IMR-90 (cell line): ENCODE results near the gene RBFOX2. TPM values are rescaled to one million over a fixed set of nuclear protein-coding genes. Genes with fewer than 3 reads are reported as not detected.

Experiments used
- ATAC-seq: fragments of 200-7000 bp; cut with Tn5 transposase; 2 replicates; pipeline ENCODE4 v1.9.1; 2020; ENCODE audit warnings: low read depth, mild to moderate bottlenecking, moderate library complexity
- BruUV-seq: library from RNA; stranded (reverse); fragments of 400-500 nt; replicated peaks from 2 replicates; lab custom pipeline; 2021; lab: Mats Ljungman, UMichigan
- CTCF ChIA-PET: fragments of 300-600 bp; formaldehyde crosslinking; extraction: SDS; loops from one replicate; lab custom pipeline; 2021; ENCODE audit warnings: antibody characterized with exemption; lab: Yijun Ruan, JAX
- POLR2A ChIA-PET: fragments of 300-600 bp; sonication (Branson Sonifier 250); formaldehyde crosslinking; loops from one replicate; lab custom pipeline; 2022; ENCODE audit warnings: antibody characterized with exemption; ENCODE audit not compliant: unreplicated experiment; lab: Charles Lee
- DNase-seq: peaks from one replicate; pipeline ENCODE4 v3.0.0; 2013
- H2AFZ ChIP-seq: replicated peaks from 2 replicates; pipeline ENCODE3; 2013; ENCODE audit warnings: low read length, mild to moderate bottlenecking; ENCODE audit not compliant: poor library complexity
- H2AK5ac ChIP-seq: 2 replicates; pipeline ENCODE4 v1.6.1; 2013; ENCODE audit warnings: low read depth, low read length, inconsistent platforms
- H2AK9ac ChIP-seq: replicated peaks from 2 replicates; pipeline ENCODE3; 2013; ENCODE audit warnings: mild to moderate bottlenecking, low read depth, low read length, moderate library complexity; ENCODE audit not compliant: poor library complexity
- H2BK120ac ChIP-seq: 2 replicates; pipeline ENCODE4 v1.6.1; 2013; ENCODE audit warnings: low read depth, low read length, inconsistent platforms
- H2BK15ac ChIP-seq: 3 replicates; pipeline ENCODE4 v1.6.1; 2013; ENCODE audit warnings: low read depth, low read length, inconsistent platforms
- H2BK20ac ChIP-seq: 2 replicates; pipeline ENCODE4 v1.6.1; 2013; ENCODE audit warnings: low read depth, mild to moderate bottlenecking, inconsistent platforms, low read length, moderate library complexity
- H2BK5ac ChIP-seq: 2 replicates; pipeline ENCODE4 v1.6.1; 2013; ENCODE audit warnings: mild to moderate bottlenecking, low read depth, low read length, inconsistent platforms; ENCODE audit not compliant: poor library complexity, severe bottlenecking
- H3K14ac ChIP-seq: replicated peaks from 2 replicates; pipeline ENCODE4 v1.6.1; 2013; ENCODE audit warnings: low read depth, low read length, inconsistent platforms
- H3K18ac ChIP-seq: 2 replicates; pipeline ENCODE4 v1.6.1; 2013; ENCODE audit warnings: low read depth, low read length, control low read depth
- H3K23ac ChIP-seq: 2 replicates; pipeline ENCODE4 v1.6.1; 2013; ENCODE audit warnings: low read depth, low read length, inconsistent platforms
- H3K27ac ChIP-seq: 2 replicates; pipeline ENCODE4 v1.5.1; 2013; ENCODE audit warnings: mild to moderate bottlenecking, control low read depth, low read length; ENCODE audit not compliant: insufficient read depth
- H3K27me3 ChIP-seq: 2 replicates; pipeline ENCODE4 v1.6.1; 2013; ENCODE audit warnings: low read length; ENCODE audit not compliant: control insufficient read depth, insufficient read depth
- H3K36me3 ChIP-seq: 2 replicates; pipeline ENCODE4 v1.6.1; 2013; ENCODE audit warnings: low read length, mixed read lengths; ENCODE audit not compliant: control insufficient read depth, insufficient read depth
- H3K4ac ChIP-seq: 2 replicates; pipeline ENCODE4 v1.6.1; 2013; ENCODE audit warnings: low read depth, low read length, inconsistent platforms
- H3K4me1 ChIP-seq: 2 replicates; pipeline ENCODE4 v1.6.1; 2013; ENCODE audit warnings: low read length, mixed read lengths; ENCODE audit not compliant: control insufficient read depth, insufficient read depth
- H3K4me2 ChIP-seq: 2 replicates; pipeline ENCODE4 v1.6.1; 2013; ENCODE audit warnings: low read depth, mild to moderate bottlenecking, control low read depth, low read length, moderate library complexity
- H3K4me3 ChIP-seq: 2 replicates; pipeline ENCODE4 v1.5.1; 2013; ENCODE audit warnings: low read depth, mild to moderate bottlenecking, control low read depth, low read length, moderate library complexity; ENCODE audit not compliant: insufficient read depth
- H3K56ac ChIP-seq: 2 replicates; pipeline ENCODE4 v1.6.1; 2013; ENCODE audit warnings: low read length, inconsistent platforms; ENCODE audit not compliant: insufficient read depth; ENCODE audit errors: extremely low read depth
- H3K79me1 ChIP-seq, 2 experiments: 2 replicates each; pipeline ENCODE4 v1.6.1; 2013; ENCODE audit warnings: low read length in 2 of 2, inconsistent platforms in 1 of 2, low read depth in 1 of 2
- H3K9ac ChIP-seq: 2 replicates; pipeline ENCODE4 v1.6.1; 2013; ENCODE audit warnings: low read depth, low read length, control low read depth
- H3K9me1 ChIP-seq: 2 replicates; pipeline ENCODE4 v1.6.1; 2013; ENCODE audit warnings: low read length, inconsistent platforms; ENCODE audit not compliant: insufficient read depth
- H3K9me3 ChIP-seq: 2 replicates; pipeline ENCODE4 v1.6.1; 2013; ENCODE audit warnings: low read length; ENCODE audit not compliant: control insufficient read depth, insufficient read depth
- H4K20me1 ChIP-seq: 2 replicates; pipeline ENCODE4 v1.6.1; 2013; ENCODE audit warnings: low read length, inconsistent platforms; ENCODE audit not compliant: insufficient read depth
- H4K5ac ChIP-seq: 2 replicates; pipeline ENCODE4 v1.6.1; 2013; ENCODE audit warnings: mild to moderate bottlenecking, low read depth, low read length, control low read depth
- H4K8ac ChIP-seq, 2 experiments: 2 replicates each; pipeline ENCODE4 v1.6.1; 2013; ENCODE audit warnings: low read depth in 2 of 2, low read length in 2 of 2, control low read depth in 1 of 2, inconsistent platforms in 1 of 2
- H4K91ac ChIP-seq: 2 replicates; pipeline ENCODE4 v1.6.1; 2013; ENCODE audit warnings: low read depth, low read length, inconsistent platforms; ENCODE audit not compliant: insufficient read depth
- RCOR1 ChIP-seq: IDR thresholded peaks from 2 replicates; pipeline ENCODE4 v1.6.1; 2012; ENCODE audit warnings: mild to moderate bottlenecking, low read length, improper control_type of control experiment; ENCODE audit not compliant: insufficient replicate concordance
- SMC3 ChIP-seq: fragments of 150-350 bp; IDR thresholded peaks from 2 replicates; pipeline ENCODE4 v1.6.1; 2016; ENCODE audit warnings: low read depth, mild to moderate bottlenecking, antibody characterized with exemption, low read length, moderate library complexity
- WGBS, 2 experiments: methylation state at CpG; one replicate each; pipeline versions ENCODE4 v1.1.5 to v1.1.7; 2013; ENCODE audit warnings: missing lambda C conversion rate in 2 of 2; ENCODE audit not compliant: insufficient read length in 1 of 2; ENCODE audit errors: extremely low coverage in 2 of 2; 5-methylcytosine and 5-hydroxymethylcytosine counted together
- dilution Hi-C: fragments of 300-500 bp; cut with HindIII; formaldehyde crosslinking; loops from one replicate; pipeline ENCODE4 v1.14.3; 2018; ENCODE audit warnings: low sequenced_read_pairs; ENCODE audit not compliant: unreplicated experiment
- in situ Hi-C: fragments of 300-500 bp; cut with MboI; formaldehyde crosslinking; loops from 3 replicates; pipeline ENCODE4 v1.14.3; 2019; ENCODE audit warnings: low sequenced_read_pairs, inconsistent platforms, mixed read lengths
- intact Hi-C: fragments of 100-400 bp; cut with micrococcal nuclease; formaldehyde crosslinking; loops from 2 replicates; pipeline ENCODE4 v1.10.0; 2022
- polyA plus RNA-seq, 3 experiments: library from polyadenylated mRNA; depleted of rRNA; stranded (reverse); fragments of >200 nt; gene quantifications; 2 replicates each; pipeline ENCODE4 v1.2.3, GENCODE V29; 2012; ENCODE audit warnings: low replicate concordance in 1 of 3
- total RNA-seq: library from RNA; depleted of rRNA; stranded (reverse); fragments of >200 nt; gene quantifications from 2 replicates; pipeline ENCODE4 v1.2.3, GENCODE V29; 2012

Gene RBFOX2
- total and polyA plus RNA-seq, 2 of the 4 experiments (the other 2 are of a cell fraction), result 146 to 178 TPM

DNA sequence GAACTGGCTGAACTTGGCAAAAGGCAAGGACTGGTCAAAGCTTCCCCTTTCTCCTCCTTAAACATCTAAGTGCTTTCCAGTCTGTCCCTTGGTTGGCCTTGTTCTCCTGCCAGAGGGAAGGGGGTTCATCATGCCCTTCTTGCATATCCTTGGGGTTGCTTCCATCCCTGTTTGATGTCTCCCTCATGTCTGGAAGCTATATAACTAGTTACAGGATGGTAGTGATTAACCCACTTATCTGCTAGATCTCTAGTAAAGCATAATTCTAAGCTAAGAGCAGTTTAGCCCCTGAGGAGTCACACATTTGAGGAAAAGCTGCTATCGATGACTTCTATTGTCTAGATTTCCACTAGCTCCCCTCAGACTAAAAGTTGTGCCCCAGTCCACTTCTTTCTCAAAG is 288.0 kb downstream of the RBFOX2 start:
- no peak for DNase-seq
- Histone ChIP-seq H4K5ac (no peak overlapping the region), H3K27ac (no peak overlapping the region), H3K18ac (no peak overlapping the region), H2BK5ac (no peak overlapping the region), H3K4ac (peak overlapping the region; percentile 17; the same call in 1 of the 2 replicates), H2BK15ac (no peak overlapping the region), H2BK120ac (no peak overlapping the region), H3K9me3 (no peaks in the 10 kb centered on the region), H3K4me3 (no peak overlapping the region), H4K8ac (no peak overlapping the region), H4K91ac (no peak overlapping the region), H2BK20ac (no peak overlapping the region), H3K56ac (no peak overlapping the region), H2AK9ac (no peak overlapping the region), H3K27me3 (no peaks in the 10 kb centered on the region), H3K14ac (no peak overlapping the region), H3K4me1 (peaks cover 15% of the 10 kb centered on the region), H3K23ac (no peak overlapping the region), H2AK5ac (no peak overlapping the region), H3K4me2 (no peak overlapping the region), H3K79me1 (peaks cover 13 to 50% of the 10 kb centered on the region in 2 experiments), H4K20me1 (peaks cover 8% of the 10 kb centered on the region; the same call in 1 of the 2 replicates), H3K9me1 (peaks cover 25% of the 10 kb centered on the region), H3K36me3 (peaks cover 42% of the 10 kb centered on the region), H2AFZ (no peak overlapping the region), H3K9ac (no peak overlapping the region)
- dilution Hi-C loops, result no loop called here
- ChIA-PET POLR2A (no interaction called here), CTCF (no interaction called here)
- in situ Hi-C loops, result no loop called here
- intact Hi-C loops, result loop anchor here (5.0 kb wide), 2 partner anchors 93 to 182 kb away; partner anchors contain the start of gene APOL6
- no peak for ATAC-seq
- no TSS peak for BruUV-seq
- TF ChIP-seq RCOR1 (no peak), SMC3 (no peak)
- WGBS, 2 experiments, result no CpG with 5 or more reads among the region's 1 CpG
